NCI-H1436 treated with DMSO at 0.1 percent for 48 hours (cell line): ENCODE data around the gene LOX.

ENCODE experiments used
- DNase-seq: peaks from one replicate; lab custom pipeline; 2025; lab: John Stamatoyannopoulos, UW

LOX gene, protein sequence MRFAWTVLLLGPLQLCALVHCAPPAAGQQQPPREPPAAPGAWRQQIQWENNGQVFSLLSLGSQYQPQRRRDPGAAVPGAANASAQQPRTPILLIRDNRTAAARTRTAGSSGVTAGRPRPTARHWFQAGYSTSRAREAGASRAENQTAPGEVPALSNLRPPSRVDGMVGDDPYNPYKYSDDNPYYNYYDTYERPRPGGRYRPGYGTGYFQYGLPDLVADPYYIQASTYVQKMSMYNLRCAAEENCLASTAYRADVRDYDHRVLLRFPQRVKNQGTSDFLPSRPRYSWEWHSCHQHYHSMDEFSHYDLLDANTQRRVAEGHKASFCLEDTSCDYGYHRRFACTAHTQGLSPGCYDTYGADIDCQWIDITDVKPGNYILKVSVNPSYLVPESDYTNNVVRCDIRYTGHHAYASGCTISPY

DNA sequence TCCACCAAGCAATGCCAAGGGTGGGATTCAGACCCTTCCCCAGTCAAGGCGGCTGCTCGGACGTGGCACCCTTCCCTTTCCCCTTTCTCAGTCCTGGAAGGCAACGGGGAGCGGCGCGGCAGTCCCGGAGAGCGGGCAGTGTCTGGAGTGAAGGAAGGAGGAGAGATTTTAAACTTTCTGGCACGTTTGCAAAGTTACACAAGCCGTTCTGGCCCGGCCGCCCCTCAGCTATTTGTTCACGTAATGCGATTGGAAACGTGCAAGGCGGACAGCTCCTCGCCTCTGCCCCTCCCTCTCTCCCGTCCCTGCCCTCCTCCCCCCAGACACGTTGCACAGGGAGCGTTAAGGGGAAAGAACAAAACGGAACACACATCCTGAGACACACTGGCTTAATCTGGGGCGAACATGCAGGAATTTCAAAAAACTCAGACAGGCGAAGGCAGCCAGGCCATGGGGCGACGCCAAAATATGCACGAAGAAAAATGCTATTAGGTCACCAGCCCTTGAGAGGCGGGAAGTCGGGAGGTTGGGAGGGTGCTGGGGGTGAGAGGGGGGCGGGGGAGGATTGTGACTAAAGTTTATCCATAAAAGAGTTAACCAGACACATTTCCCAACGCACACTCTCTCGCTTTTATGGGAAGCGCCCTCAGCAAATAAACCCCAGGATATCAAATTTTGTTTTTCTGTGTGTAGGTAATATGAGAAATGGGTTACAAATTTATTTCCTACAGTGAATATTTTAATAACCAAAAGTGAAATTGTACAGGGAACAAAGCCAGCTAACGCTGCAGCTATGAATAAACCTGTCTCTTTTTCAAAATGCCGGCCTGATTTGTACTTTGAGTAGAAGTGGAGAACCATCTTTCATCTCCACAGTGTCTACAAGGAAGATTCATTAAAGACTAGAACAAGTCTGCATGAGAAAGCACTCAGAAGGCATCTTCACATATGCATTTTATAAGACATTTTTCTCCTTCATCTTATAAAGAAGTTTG is at the start of gene LOX:
Gene LOX (minus strand): TSS at position 144 of the 995 bp plus-strand sequence. CDS start 274 bp downstream, outside the sequence.
- DNase-seq = no peak

DNA sequence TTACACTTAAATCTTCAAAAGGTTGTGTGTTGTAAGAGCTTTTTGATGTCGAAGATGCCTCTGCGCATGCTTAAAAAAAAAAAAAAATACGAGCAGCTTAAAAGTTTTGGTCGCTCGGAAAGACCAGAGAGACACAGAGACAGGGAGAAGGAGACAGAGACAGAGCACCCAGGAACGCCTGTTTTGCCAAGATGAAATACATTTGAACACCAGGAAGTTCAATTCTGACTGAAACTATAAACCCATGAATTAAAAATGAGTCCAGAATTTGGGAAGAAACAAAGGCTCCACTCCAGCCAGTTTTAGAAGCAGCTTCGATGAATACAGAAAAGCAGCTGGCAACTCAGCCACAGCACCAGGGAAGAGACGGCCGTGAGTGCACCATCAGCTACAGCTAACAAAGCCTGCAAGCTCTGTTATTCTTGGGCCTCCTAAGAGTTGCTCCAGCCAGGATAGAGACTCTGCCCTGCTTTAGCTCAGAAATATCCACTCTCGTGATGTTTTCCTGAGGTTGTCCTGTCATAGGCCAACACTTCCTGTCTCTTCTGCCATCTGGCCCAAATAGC is 48.8 kb upstream of the LOX start:
- DNase-seq = no peak

- DNase-seq = no peak
These were observed 48.2 kb upstream of the LOX start for GRCh38 chr5:122126177-122126755.

DNA sequence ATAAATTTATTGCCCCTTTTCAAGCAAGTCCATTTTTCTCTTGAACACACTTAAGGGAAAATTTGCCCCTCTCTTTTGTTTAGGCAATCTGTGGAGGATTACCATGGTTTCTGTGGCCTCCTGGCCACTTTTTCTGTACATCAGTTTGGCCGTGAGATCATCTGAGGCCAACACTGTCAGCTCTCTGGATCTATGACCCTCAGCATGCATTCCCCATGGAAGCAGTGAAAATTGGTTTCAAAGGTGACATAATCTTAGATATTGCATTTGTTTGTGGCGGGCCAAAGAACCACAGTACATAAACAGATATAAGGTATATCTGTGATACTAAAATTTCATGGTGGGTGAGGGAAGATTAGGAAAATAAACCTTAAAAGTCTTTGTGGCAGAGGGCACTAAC is 46.7 kb upstream of the LOX start:
- DNase-seq = no peak

- DNase-seq = no peak
These were observed 43.7 kb upstream of the LOX start for GRCh38 chr5:122121479-122122465.

- no peak for DNase-seq
These were observed 42.9 kb upstream of the LOX start for GRCh38 chr5:122120957-122121356.

- no peak for DNase-seq
These were observed 42.4 kb upstream of the LOX start for GRCh38 chr5:122120493-122120892.

GRCh38 chr5:122119205-122119604 is 41.1 kb upstream of the LOX start:
- DNase-seq = no peak

DNA sequence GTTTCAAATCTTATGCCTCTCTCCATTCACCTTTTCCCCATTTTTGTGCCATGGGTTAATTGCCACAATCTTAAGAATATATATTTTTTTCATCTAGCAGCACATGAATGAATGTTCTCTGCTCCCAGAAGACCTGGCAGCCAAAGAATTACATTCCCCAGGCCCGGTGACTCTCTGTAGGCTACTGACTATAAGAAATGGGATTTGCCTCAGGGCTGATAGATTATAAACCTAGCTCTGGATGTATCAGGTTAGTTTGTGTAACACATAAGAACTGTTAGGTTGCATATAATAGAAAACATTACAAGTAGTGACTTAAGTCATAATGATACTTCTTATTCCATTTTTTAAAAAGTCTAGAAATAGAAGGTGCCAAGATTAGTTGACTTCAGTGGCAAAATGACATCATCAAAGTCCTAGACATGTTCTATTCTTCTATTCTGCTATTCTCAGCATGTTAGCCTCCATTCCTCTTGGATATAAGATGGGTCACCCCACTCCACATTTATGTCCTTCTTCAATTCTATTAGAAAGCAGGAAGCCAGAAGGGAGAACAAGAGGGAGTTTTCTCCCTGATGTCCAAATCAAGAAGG is 40.4 kb upstream of the LOX start:
- DNase-seq = no peak

GRCh38 chr5:122114501-122114900 is 36.4 kb upstream of the LOX start:
- no peak for DNase-seq

DNA sequence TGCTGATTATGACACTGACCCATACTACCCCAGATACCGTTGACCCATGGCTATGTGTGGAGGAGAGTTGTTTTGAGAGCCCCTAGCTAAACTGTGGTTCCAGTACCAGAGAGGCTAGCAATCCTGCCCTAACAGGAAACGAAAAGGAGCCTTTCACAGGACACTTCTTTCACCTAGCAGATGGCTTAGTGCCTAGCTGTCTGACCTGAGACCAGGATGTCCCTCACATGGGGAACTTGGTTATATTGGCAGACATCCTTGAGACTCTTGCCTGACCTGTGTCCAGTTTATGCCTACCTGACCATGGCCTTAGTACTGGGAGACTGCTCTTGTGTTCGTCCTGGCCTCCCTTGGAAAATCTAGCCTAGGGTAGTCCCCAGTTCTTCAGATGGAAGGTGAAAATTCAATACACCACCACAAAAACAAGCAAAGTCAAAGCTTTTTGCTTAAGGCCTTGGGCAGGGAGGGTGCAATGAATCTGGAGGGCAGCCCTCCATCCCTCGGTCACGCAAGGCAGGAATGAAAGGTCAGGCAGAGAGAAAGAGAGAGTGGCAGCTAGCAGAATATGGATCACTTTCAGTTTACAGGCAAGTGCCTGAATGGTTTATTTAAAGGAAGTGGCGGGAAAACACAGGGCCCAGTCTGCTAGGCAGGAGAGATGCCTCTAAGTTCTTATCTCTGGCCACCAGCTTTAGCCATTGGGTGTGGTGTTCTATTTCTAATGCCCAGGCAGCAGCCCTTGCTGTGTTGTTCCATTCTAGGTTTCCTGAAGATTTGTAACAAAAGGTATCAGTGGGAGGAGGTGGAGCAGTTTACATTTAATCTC is 34.9 kb upstream of the LOX start:
- no peak for DNase-seq

GRCh38 chr5:122112063-122112462 is 34.0 kb upstream of the LOX start:
- no peak for DNase-seq

DNA sequence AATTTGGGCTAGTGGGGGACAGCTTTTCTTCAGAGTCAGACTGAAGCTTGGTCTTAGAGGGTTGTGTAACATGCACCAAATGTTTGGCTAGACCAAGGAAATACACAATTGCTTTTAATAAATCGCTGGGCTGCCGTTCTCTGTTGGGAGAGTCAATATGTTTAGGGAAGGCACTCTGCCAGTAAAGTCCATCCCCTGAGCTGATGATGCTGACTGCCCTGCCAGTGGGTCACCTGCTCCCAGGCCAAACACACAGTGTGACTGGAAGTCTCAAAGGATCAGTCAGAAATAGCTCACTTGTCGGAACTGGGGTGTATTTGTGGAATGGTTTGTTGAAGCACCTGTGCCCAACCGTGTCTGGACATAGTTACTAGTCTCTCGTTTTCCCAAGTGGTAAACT is 33.4 kb upstream of the LOX start:
- no peak for DNase-seq

GRCh38 chr5:122110987-122111386 is 32.9 kb upstream of the LOX start:
- DNase-seq = no peak

DNA sequence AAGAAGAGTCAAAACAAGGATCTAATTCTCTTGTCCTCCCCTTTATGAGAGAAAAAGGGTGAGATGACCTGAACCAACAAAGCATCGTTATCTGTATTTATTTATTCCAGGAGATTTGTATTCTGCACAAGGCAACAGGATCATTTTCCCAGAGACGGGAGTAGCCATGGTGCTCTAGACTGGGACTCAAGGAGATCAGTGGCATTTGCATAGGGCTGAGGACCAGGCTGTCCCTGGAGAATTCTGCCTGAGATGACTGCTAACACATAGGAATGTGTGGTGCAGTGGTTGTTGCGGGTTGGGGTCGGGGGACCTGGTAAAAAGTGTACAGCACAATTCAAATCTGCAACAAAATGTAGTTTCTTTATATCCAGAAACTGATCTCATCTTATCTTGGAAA is 29.0 kb upstream of the LOX start:
- DNase-seq = no peak

- DNase-seq = no peak
These were observed 27.9 kb upstream of the LOX start for GRCh38 chr5:122105909-122106308.

DNA sequence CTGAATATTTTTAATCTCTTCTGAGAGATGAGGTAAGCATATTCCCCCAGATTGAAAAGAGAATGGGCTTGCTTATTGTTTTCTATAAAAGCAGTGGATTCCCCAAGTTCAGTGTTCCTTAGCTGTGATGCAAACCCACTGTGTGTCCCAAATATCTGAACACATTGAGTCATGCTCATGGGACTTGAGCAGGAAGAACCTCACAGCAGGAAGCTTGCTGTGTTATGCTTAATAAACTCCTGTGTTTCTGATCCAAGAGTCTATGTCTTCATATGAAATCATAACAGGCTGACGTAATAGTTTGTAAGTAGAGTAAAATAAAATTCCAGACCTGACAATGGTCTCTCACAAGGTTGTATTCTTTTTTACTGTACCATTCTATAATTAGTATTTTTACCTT is 24.8 kb upstream of the LOX start:
- no peak for DNase-seq

- DNase-seq = no peak
These were observed 23.7 kb upstream of the LOX start for GRCh38 chr5:122101636-122102285.
